ENCODE data around the gene HSF4. TPM values are rescaled to one million over a fixed set of nuclear protein-coding genes. Genes with fewer than 3 reads are reported as not detected.

HSF4 gene
- 12.9 and 50.4 TPM in 2 replicates for total RNA-seq

DNA sequence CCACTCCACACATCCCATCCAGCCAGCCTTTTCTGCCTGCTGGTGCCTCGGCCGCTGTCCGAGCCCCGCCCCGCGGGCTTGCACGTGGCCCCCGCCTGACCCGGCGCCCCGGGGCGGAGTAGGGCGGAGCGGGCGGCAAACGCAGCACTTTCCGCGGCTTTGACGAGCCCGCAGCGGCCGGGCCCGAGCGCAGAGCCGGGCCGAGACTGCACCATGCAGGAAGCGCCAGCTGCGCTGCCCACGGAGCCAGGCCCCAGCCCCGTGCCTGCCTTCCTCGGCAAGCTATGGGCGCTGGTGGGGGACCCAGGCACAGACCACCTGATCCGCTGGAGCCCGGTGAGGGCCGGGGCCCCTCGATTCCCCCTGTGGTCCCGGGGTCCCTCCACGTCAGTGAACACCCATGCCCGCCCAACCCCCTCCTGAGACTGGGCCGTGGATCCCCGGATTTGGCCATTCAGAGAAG is at the start of gene HSF4:
HSF4 (plus strand) TSS at position 147 of the 463 bp plus-strand sequence; CDS start at position 214, 67 bp downstream.

GRCh38 chr16:67150833-67151396 is 13.6 kb upstream of the HSF4 start, which contains the start of gene B3GNT9:
Gene B3GNT9 (minus strand): TSS chr16:67150998. CDS start chr16:67150485, 513 bp downstream.

DNA sequence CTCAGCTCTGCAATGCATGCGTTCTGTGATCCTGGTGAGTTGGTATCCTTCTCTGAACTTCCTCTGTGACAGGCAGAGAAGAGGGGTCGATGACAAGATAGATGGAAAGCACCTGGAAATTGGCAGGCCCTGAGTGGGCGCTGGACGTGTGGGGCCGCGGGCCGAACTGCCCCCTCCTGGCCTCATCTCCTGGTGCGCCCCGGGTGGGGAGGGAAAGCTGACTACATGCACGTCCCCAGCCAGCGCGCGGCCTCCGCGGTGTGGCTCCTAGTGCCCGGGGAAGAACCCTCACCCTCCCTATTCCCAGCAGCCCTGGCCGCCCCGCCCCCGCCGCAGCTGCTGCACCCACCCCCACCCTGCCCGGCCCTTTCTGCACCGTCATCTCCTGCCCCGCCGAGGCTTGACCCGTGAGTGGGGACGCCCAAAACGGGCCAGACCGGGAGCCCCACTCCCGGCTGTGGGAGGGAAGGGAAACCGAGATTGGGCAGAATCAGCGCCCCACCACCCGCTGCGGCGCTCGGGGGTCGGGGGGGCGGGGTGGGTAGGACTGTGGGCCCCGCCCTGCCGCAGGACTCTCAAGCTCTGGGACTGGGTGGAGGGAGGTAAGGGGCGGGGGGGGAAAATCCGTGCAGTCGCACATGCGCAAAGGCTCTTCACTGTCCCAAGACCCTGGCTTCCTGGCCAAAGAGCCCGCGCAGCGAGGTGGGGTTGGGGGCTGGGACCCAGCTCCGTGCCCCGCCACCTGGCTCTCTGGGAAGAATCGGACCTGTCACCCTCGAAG is 5.8 kb downstream of the HSF4 start, which contains the start of gene NOL3:
NOL3 (plus strand) TSS at position 371 of the 781 bp plus-strand sequence.

GRCh38 chr16:67183627-67184452 is 19.3 kb downstream of the HSF4 start, which contains the start of gene MATCAP1:
Gene MATCAP1 (minus strand): TSS chr16:67183963. CDS start chr16:67180610, 3,353 bp downstream.

GRCh38 chr16:67190041-67190440 is 25.5 kb downstream of the HSF4 start, which contains the start of gene EXOC3L1:
Gene EXOC3L1 (minus strand): TSS chr16:67190136. CDS start chr16:67189676, 460 bp downstream.

GRCh38 chr16:67191995-67192681 is 27.6 kb downstream of the HSF4 start, which contains the start of gene E2F4:
Gene E2F4 (plus strand): TSS chr16:67192155. CDS start chr16:67192228, 73 bp downstream.

DNA sequence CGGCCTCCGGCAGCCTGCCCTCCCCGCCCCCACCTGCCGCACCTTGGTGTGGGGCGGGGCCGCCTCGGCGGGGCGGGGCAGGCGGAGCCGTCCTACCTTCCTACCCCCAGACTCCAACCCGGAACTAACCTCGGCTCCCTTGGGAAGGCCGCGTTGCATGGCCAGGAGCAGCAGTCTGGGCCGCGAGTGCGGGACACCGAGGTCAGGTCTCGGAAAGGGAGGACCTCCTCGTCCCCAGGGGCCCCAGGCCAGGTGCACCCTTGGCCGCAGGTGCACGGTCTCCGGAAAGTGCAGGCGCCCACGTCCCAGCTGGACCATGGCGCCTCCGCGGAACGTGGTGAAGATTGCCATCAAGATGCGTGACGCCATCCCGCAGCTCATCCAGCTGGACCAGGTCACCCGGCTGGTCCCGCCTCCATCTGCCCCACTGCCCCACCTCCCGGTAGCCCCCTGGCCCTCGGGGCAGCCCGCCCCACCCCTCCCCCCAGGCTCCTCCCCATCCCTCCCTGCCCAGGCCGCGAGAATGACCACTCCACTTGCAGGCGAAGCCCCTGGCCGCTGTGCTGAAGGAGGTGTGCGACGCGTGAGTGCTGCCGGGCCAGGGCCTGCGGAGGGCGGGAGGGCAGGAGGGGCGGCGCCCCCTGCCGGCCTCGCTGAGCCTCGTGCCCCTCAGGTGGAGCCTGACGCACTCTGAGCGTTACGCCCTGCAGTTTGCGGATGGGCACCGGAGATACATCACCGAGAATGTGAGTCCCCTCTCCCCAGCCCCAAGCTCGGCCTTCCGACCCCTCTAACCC is 34.7 kb downstream of the HSF4 start, which contains the start of gene ELMO3:
ELMO3 (plus strand) TSS at position 121 of the 797 bp plus-strand sequence; CDS start at position 317, 196 bp downstream.

Other genes starting within 250 kb of the HSF4 start
- under 0.01 and 0.17 TPM in 2 replicates for gene CDH16, start 245.9 kb upstream of the HSF4 start, total RNA-seq
- gene RRAD, start 239.2 kb upstream of the HSF4 start, total RNA-seq: 1.7 and 26.5 TPM in 2 replicates
- 127 and 153 TPM in 2 replicates for gene CIAO2B, start 230.3 kb upstream of the HSF4 start, total RNA-seq
- gene CES2, start 229.2 kb upstream of the HSF4 start, total RNA-seq: 26.3 and 56.6 TPM in 2 replicates
- 0.66 and 1.9 TPM in 2 replicates for gene CES3, start 203.5 kb upstream of the HSF4 start, total RNA-seq
- 1.6 and 6.5 TPM in 2 replicates for gene CES4A, start 176.2 kb upstream of the HSF4 start, total RNA-seq
- 53.4 and 89.9 TPM in 2 replicates for gene CBFB, start 135.6 kb upstream of the HSF4 start, total RNA-seq
- 16.0 and 19.4 TPM in 2 replicates for gene PHAF1, start 54.8 kb upstream of the HSF4 start, total RNA-seq
- gene B3GNT9, start 13.7 kb upstream of the HSF4 start, total RNA-seq: 55.6 and 102 TPM in 2 replicates
- gene TRADD, start 4.8 kb upstream of the HSF4 start, total RNA-seq: 25.3 and 35.1 TPM in 2 replicates
- gene FBXL8, start 4.8 kb upstream of the HSF4 start, total RNA-seq: 21.7 and 26.3 TPM in 2 replicates
- gene NOL3, start 5.8 kb downstream of the HSF4 start, total RNA-seq: 12.8 and 18.5 TPM in 2 replicates
- 20.8 and 24.9 TPM in 2 replicates for gene MATCAP1, start 19.2 kb downstream of the HSF4 start, total RNA-seq
- gene EXOC3L1, start 25.4 kb downstream of the HSF4 start, total RNA-seq: 0.17 TPM in 1 of 2 replicates, not detected in the other
- gene E2F4, start 27.4 kb downstream of the HSF4 start, total RNA-seq: 51.5 and 63.2 TPM in 2 replicates
- 0.29 and 0.66 TPM in 2 replicates for gene ELMO3, start 34.4 kb downstream of the HSF4 start, total RNA-seq
- gene TMEM208, start 62.4 kb downstream of the HSF4 start, total RNA-seq: 32.6 and 42.9 TPM in 2 replicates
- 15.7 and 16.6 TPM in 2 replicates for gene FHOD1, start 82.7 kb downstream of the HSF4 start, total RNA-seq
- 1.3 and 2.3 TPM in 2 replicates for gene SLC9A5, start 84.2 kb downstream of the HSF4 start, total RNA-seq
- gene PLEKHG4, start 114.8 kb downstream of the HSF4 start, total RNA-seq: 29.2 and 55.1 TPM in 2 replicates
- 0.50 and 0.87 TPM in 2 replicates for gene KCTD19, start 162.0 kb downstream of the HSF4 start, total RNA-seq
- gene LRRC36, start 162.1 kb downstream of the HSF4 start, total RNA-seq: 0.50 and 0.73 TPM in 2 replicates
- 1.0 and 2.2 TPM in 2 replicates for gene TPPP3, start 228.8 kb downstream of the HSF4 start, total RNA-seq

Data from smooth muscle cell of trachea (primary cell).